Measurements from ENCODE around the gene MOSMO.
"Not testable (repeated sequence)": the region's sequence is repeated elsewhere in the genome, so short reads cannot be mapped to it uniquely, and the experiment has no call there.

Gene MOSMO

DNA sequence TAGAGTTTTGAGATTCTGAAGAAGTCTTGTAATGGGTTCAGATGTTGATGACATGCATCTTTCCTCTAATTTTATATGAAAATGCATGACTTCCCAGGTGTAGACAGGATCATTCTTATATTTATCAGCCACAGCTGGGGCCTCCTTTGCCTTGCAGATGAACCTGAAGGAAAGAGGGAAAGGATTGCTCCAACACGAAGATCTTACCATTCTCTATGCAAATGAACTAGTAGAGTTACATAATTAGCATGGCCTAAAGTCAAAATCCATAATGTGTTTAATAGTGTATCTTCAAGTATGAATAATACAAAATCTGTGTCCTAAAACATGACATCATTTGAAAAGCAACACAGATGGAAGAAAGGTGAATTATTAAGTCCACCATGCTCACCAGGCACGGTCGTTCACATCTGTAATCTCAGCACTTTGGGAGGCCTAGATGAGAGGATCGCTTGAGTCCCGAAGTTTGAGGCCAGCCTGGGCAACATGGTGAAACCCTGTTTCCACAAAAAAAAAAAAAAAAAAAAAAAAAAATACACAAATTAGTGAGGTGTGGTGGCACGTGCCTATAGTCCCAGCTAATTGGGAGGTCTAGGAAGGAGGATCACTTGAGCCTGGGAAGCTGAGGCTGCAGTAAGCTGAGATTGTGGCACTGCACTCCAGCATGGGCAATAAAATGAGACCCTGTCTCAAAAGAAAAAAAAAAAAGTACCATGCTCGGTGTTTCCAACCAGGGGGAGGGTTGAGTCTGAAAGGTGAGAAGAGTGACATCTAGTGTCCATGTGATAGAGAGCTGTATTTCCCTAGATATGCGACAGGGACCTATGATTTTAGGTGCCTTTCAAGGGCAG is 90.7 kb downstream of the MOSMO start:
- no peak for DNase-seq

- DNase-seq: no peak
Observed at GRCh38 chr16:22099256-22099975, 91.5 kb downstream of the MOSMO start.

- no peak for DNase-seq
Observed at GRCh38 chr16:22103441-22103840, 95.5 kb downstream of the MOSMO start.

GRCh38 chr16:22109258-22109898 is 101.5 kb downstream of the MOSMO start:
- no peak for DNase-seq

DNA sequence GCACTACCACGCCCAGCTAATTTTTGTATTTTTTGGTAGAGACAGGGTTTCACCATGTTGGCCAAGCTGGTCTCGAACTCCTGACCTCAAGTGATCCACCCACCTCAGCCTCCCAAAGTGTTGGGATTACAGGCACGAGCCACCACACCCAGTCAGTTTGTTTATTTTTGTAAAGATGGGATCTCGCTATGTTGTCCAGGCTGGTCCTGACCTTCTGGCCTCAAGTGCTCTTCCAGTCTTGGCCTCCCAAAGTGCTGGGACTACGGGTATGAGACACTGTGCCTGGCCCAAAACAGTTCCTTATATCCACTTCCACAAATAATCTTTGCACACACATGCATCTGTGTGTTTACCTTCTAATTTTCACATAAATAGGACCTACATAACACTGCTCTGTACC is 103.7 kb downstream of the MOSMO start:
- not testable (repeated sequence) for DNase-seq

- no peak for DNase-seq
Observed at GRCh38 chr16:22116095-22116700, 108.3 kb downstream of the MOSMO start.

- no peak for DNase-seq
Observed at GRCh38 chr16:22117609-22118008, 109.7 kb downstream of the MOSMO start.

DNA sequence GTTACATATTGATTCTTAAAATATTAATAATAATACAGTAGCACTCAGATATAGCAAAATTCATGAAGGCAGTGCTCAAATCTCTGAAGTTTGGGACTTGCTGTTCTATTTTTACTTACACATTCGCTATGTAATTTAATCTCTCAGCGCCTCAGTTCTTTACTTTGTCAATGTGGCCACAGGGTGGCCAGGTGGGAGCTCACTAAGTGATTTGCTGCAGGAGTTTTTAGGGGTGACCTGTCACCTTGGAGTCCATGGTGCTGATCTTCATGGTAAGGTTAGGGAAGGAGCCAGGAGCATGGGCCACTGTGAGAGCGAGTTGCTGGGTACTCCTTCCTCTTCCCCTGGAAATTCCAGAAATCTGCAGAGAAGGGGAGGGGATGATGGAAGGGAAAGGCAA is 112.5 kb downstream of the MOSMO start:
- DNase-seq: no peak

DNA sequence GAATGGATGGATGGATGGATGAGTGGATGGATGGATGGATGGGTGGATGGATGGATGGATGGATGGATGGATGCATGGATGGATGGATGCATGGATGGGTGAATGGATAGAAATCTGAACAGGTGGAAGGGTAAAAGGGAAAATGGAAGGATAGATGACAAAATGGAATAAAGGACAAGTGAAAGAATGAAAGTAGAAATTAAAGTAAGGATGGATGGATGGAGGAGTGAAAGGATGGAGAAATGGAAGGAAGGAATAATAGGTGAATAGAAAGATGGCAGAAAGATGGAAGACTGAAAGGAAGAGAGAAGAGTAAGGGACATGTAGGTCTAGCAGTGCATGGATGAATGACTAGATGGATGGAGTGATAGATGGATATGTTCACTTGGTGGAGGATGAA is 114.3 kb downstream of the MOSMO start:
- DNase-seq: no peak

- DNase-seq: no peak
Observed at GRCh38 chr16:22123146-22123545, 115.2 kb downstream of the MOSMO start.

GRCh38 chr16:22123759-22124490 is 116.0 kb downstream of the MOSMO start:
- DNase-seq: no peak

DNA sequence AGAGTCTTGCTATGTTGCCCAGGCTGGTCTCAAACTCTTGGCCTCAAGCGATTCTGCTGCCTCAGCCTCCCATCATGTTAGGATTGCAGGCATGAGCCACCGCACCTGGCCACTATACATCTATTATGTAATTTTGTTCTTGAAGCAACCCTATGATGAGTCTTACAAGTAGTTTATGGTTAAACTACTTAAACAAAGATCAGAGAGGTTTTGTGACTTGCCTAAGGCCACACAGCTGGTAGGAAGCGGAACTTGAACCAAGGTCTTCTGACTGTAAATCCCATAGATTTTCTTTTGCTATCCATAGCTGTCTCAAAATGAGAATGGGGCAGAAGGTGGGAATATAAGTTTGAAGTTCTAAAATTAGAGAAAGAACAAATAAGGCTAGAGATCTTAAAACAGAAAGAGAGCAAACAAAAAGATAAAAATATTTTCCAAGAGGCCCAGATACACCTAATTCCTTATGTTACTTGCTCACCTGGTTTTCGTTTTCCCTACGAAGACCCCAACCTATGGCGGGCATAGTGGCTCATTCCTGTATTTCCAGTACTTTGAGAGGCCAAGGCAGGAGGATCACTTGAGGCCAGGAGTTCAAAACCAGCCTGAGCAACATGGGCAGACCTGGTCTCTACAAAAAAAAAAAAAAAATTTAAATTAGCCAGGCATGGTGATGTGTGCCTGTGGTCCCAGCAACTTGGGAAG is 116.8 kb downstream of the MOSMO start:
- no peak for DNase-seq

GRCh38 chr16:22126037-22126558 is 118.2 kb downstream of the MOSMO start:
- no peak for DNase-seq

GRCh38 chr16:22128537-22128936 is 120.6 kb downstream of the MOSMO start:
- not testable (repeated sequence) for DNase-seq

GRCh38 chr16:22130528-22130927 is 122.6 kb downstream of the MOSMO start:
- DNase-seq: no peak

- no peak for DNase-seq
Observed at GRCh38 chr16:22132801-22133200, 124.9 kb downstream of the MOSMO start.
